ENCODE results near the gene MOB3B. TPM values are rescaled to one million over a fixed set of nuclear protein-coding genes. Genes with fewer than 3 reads are reported as not detected.

The MOB3B gene
- total and polyA plus RNA-seq, 2 of the 13 experiments (the other 11 are each of a cell fraction or from before 2014, with no cell fraction given): 0.03 to 0.09 TPM

DNA sequence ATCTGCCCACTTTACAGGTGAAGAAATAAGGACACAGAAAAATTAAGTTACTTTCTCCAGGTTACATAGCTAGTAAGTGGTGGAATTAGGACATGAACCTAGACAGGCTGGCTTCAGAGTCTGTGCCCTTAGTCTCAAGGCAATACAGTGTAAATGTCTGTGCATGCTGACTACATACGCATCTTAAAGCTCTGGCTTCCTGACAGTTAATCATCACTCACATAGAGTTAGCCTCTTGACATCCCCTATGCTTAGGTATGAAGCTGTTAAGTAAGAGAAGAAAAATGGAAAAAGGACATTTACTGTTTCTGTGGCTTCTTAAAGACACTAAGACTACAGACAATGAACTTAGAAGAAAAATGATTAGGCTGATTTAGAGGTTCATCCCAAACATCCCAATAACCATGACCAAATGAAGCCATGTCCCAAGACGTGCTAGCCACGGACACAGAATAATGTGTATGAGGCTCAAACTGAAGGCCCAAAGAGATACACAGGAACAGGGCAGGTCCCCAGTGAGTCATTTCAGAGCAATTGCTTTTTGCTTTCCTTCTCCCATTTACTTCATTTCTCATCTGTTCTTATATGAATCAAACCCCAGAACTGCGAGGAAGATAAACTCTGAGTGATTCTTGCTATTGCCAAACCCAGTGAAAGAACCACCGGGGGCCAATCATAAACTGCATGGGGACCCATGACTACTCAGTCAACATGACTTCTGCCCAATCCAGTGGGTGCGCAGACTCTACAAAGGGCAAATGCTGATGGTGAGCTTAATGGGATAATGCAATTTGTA, 105.5 kb downstream of the MOB3B start:
- Histone ChIP-seq H3K9ac (ENCODE audit: insufficient read depth, low read depth, low read length) (no peak overlapping the region), H3K4me1 (ENCODE audit: insufficient read depth, low read length) (no peaks in the 10 kb centered on the region), H3K27ac (ENCODE audit: extremely low read length, insufficient read depth, low read length) (no peak overlapping the region), H4K20me1 (ENCODE audit: insufficient read depth, low read length) (no peaks in the 10 kb centered on the region), H3K36me3 (replicated peaks in 1 of 2; ENCODE audit: control insufficient read depth in 1 of 2, insufficient read depth in 2 of 2, low read length in 2 of 2) (no peaks in the 10 kb centered on the region), H2AFZ (ENCODE audit: low read length) (no peak overlapping the region), H3K4me2 (ENCODE audit: low read depth, low read length) (no peak overlapping the region), H3K9me3 (ENCODE audit: low read length) (no peaks in the 10 kb centered on the region), H3K79me2 (ENCODE audit: insufficient read depth, low read length) (no peaks in the 10 kb centered on the region), H3K4me3 (replicated peaks in 1 of 3; ENCODE audit: insufficient read depth in 1 of 3, low read depth in 2 of 3, low read length in 3 of 3) (no peak overlapping the region), H3K27me3 (ENCODE audit: control insufficient read depth in 1 of 2, insufficient read depth in 2 of 2, low read length in 2 of 2) (0 out of 5 replicates have a peak, but pooled peaks cover 0 to 4% of the 10 kb centered on the region in 2 experiments)
- BruUV-seq (replicated peaks): no TSS peak
- in situ Hi-C loops (cut with HindIII; ENCODE audit: extremely low pct_ligation_motif_present, low pct_unique_long_range_greater_than_20kb): no loop called here
- intact Hi-C loops (cut with micrococcal nuclease; ENCODE audit: unreplicated experiment): no loop called here
- DNase-seq (ENCODE audit: low spot score) (no peak), FAIRE-seq (no peak), ATAC-seq (no peak)
- WGBS (ENCODE audit: low lambda C conversion rate): 30% methylated on average over 6 of the region's 6 CpGs
- ChIA-PET CTCF (ENCODE audit: low intra/inter-chr PET ratio, low total read pairs) (no interaction called here), POLR2A (no interaction called here)
- TF ChIP-seq, protein P1, sequence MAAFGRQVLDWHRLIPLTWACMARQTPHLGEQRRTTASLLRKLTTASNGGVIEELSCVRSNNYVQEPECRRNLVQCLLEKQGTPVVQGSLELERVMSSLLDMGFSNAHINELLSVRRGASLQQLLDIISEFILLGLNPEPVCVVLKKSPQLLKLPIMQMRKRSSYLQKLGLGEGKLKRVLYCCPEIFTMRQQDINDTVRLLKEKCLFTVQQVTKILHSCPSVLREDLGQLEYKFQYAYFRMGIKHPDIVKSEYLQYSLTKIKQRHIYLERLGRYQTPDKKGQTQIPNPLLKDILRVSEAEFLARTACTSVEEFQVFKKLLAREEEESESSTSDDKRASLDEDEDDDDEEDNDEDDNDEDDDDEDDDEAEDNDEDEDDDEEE (CRISPR knock-in tag; IDR thresholded peaks at IDR 0.05): no peak
- TF ChIP-seq ZNF790 (CRISPR knock-in tag; IDR thresholded peaks at IDR 0.05; ENCODE audit: borderline replicate concordance) (no peak), GLI4 (CRISPR knock-in tag; IDR thresholded peaks at IDR 0.05; ENCODE audit: borderline replicate concordance) (no peak), ZNF343 (CRISPR knock-in tag; IDR thresholded peaks at IDR 0.05) (no peak), ZNF672 (CRISPR knock-in tag; IDR thresholded peaks at IDR 0.05) (no peak), ZNF737 (CRISPR knock-in tag; IDR thresholded peaks at IDR 0.05; ENCODE audit: borderline replicate concordance) (no peak), ZFAT (CRISPR knock-in tag; conservative IDR thresholded peaks at IDR 0.05) (no peak), TRIM24 (CRISPR knock-in tag; IDR thresholded peaks at IDR 0.05) (no peak), TBL1XR1 (IDR thresholded peaks at IDR 0.05; ENCODE audit: borderline replicate concordance, low read length, partially characterized antibody) (no peak), ZNF138 (CRISPR knock-in tag; IDR thresholded peaks at IDR 0.05; ENCODE audit: low read depth) (no peak), CEBPG (CRISPR knock-in tag; IDR thresholded peaks at IDR 0.05) (no peak), U2AF1 (optimal IDR thresholded peaks at IDR 0.05; ENCODE audit: low read depth, low read length) (no peak), HNRNPL (IDR thresholded peaks at IDR 0.05; ENCODE audit: low read depth, low read length) (no peak)
- TF ChIP-seq, protein P2, sequence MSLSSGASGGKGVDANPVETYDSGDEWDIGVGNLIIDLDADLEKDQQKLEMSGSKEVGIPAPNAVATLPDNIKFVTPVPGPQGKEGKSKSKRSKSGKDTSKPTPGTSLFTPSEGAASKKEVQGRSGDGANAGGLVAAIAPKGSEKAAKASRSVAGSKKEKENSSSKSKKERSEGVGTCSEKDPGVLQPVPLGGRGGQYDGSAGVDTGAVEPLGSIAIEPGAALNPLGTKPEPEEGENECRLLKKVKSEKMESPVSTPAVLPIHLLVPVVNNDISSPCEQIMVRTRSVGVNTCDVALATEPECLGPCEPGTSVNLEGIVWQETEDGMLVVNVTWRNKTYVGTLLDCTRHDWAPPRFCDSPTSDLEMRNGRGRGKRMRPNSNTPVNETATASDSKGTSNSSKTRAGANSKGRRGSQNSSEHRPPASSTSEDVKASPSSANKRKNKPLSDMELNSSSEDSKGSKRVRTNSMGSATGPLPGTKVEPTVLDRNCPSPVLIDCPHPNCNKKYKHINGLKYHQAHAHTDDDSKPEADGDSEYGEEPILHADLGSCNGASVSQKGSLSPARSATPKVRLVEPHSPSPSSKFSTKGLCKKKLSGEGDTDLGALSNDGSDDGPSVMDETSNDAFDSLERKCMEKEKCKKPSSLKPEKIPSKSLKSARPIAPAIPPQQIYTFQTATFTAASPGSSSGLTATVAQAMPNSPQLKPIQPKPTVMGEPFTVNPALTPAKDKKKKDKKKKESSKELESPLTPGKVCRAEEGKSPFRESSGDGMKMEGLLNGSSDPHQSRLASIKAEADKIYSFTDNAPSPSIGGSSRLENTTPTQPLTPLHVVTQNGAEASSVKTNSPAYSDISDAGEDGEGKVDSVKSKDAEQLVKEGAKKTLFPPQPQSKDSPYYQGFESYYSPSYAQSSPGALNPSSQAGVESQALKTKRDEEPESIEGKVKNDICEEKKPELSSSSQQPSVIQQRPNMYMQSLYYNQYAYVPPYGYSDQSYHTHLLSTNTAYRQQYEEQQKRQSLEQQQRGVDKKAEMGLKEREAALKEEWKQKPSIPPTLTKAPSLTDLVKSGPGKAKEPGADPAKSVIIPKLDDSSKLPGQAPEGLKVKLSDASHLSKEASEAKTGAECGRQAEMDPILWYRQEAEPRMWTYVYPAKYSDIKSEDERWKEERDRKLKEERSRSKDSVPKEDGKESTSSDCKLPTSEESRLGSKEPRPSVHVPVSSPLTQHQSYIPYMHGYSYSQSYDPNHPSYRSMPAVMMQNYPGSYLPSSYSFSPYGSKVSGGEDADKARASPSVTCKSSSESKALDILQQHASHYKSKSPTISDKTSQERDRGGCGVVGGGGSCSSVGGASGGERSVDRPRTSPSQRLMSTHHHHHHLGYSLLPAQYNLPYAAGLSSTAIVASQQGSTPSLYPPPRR (CRISPR knock-in tag; IDR thresholded peaks at IDR 0.05; ENCODE audit: borderline replicate concordance): no peak
- TF ChIP-seq, protein P3, sequence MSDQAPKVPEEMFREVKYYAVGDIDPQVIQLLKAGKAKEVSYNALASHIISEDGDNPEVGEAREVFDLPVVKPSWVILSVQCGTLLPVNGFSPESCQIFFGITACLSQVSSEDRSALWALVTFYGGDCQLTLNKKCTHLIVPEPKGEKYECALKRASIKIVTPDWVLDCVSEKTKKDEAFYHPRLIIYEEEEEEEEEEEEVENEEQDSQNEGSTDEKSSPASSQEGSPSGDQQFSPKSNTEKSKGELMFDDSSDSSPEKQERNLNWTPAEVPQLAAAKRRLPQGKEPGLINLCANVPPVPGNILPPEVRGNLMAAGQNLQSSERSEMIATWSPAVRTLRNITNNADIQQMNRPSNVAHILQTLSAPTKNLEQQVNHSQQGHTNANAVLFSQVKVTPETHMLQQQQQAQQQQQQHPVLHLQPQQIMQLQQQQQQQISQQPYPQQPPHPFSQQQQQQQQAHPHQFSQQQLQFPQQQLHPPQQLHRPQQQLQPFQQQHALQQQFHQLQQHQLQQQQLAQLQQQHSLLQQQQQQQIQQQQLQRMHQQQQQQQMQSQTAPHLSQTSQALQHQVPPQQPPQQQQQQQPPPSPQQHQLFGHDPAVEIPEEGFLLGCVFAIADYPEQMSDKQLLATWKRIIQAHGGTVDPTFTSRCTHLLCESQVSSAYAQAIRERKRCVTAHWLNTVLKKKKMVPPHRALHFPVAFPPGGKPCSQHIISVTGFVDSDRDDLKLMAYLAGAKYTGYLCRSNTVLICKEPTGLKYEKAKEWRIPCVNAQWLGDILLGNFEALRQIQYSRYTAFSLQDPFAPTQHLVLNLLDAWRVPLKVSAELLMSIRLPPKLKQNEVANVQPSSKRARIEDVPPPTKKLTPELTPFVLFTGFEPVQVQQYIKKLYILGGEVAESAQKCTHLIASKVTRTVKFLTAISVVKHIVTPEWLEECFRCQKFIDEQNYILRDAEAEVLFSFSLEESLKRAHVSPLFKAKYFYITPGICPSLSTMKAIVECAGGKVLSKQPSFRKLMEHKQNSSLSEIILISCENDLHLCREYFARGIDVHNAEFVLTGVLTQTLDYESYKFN (CRISPR knock-in tag; conservative IDR thresholded peaks at IDR 0.05): no peak

Measured in HepG2 (cell line).